LHCN-M2 (cell line): Measurements from ENCODE around the gene ULK4. TPM values are rescaled to one million over a fixed set of nuclear protein-coding genes. Genes with fewer than 3 reads are reported as not detected.
"Not testable (repeated sequence)": the region's sequence is repeated elsewhere in the genome, so short reads cannot be mapped to it uniquely, and the experiment has no call there.

Experiments used
- DNase-seq: peaks from one replicate; pipeline ENCODE4 v3.0.0-alpha.2; 2012; ENCODE audit warnings: low read depth
- total RNA-seq: library from RNA; depleted of rRNA; stranded (reverse); fragments of >200 nt; gene quantifications from 2 replicates; pipeline ENCODE4 v1.2.3, GENCODE V29; 2014

Gene ULK4
- total RNA-seq, 1 experiment from 2014 or later: 7.0 TPM

DNA sequence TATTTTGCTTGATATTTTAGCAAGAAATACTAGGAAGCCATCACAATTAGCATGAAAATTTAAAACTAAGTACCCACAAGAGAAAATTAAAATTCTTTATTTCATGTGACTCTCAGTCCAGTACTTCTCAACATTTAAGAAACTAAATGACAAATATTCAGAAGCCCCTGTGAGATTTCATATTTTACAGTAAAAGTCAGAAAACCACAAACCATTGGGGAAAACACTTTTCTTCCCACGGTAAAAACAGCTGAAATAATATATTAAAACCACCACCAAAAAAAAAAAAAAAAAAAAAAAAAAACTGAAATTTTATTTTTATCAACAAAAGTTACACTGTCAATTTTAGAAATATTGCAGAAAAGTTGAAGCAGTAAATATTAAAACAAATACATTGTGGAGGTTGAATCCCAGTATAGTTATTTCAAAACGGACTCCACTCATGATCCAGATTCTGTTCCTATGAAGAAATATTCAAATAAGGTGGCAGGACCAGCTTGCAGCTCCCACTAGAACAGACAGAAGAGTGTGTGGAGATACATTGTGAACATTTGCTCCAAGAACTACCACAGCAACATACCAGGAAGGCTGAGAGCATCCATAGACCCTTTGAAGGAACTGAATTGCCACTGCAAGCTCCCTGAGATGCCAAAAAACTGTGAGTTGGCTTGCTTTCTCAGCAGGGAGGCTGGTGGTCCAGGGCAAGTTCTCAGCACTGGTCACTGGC is 454.4 kb downstream of the ULK4 start:
- DNase-seq: peak; percentile 80

DNA sequence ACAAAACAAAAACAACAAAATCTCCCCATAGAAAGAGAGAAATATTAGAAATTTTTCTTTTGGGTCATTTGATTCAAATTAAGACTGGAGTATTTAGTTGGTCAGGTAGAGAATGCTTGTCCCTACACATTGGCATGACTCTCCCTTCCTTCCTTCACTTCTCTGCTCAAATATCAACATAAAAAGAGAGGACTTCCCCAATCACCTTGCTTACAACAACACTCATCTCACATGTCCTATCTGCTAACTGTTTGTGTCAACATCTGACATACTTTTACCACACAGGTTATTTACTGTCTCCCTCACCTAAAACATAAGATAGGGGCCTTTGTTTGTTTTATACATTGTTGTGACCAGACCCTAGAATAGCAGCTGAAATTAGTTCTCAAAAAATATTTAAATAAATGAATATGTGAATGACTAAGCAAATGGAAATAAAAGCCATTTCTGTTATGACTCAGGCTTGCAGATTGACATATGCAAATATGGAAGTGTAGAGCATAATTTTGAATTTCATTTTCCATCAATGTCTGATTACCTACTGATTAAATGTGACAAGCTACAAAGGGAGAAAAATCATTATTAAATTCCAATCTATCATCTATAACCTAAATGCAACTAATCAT is 457.8 kb downstream of the ULK4 start:
- no peak for DNase-seq

DNA sequence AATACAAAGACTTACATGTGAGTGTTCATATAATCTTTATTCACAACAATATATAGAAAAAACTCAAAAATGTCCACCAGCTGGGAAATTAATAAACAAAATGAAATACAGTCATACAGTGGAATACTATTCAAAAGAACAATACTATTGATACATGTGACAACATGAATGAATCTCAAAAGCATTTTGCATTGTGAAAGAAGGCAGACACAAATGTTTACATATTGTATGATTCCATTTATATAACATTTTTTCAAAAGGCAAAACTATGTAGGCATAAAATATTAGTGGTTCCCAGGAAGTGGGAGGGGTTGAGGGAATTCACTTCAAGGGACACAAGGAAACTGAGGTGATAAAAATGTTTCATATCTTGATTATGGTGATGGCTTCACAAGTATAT is 459.4 kb downstream of the ULK4 start:
- no peak for DNase-seq

DNA sequence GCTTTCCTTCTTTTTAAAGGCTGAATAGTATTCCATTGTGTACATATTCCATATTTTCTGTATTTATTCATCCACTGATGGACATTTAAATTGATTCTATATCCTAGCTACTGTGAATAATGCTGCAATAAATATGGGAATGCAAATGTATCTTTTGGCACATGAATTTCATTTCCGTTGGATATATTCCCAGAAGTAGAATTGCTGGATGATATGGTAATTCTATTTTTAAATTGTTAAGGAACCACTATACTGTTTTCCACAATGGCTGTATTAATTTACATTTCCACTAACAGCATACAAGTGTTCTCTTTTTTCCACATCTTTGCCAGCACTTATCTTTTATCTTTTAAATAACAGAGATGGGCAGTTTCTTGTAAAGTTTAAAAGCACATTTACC is 459.9 kb downstream of the ULK4 start:
- no peak for DNase-seq

DNA sequence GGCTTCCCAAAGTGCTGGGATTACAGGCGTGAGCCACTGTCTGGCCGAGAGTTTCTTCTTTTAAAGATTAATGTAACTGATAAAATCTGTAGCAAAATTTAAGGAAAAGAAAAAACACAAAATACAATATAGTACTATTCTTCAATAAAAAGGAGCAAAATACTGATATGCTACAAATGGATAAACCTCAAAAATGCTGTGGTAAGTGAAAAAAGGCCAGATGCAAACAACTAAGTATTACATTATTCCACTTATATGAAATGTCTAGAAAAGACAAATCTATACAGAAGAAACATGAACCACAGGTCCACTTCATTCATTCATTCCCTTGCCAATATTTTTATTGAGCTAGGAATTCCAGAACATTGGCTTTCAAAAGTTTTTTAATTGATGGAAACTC is 463.1 kb downstream of the ULK4 start:
- no peak for DNase-seq

DNA sequence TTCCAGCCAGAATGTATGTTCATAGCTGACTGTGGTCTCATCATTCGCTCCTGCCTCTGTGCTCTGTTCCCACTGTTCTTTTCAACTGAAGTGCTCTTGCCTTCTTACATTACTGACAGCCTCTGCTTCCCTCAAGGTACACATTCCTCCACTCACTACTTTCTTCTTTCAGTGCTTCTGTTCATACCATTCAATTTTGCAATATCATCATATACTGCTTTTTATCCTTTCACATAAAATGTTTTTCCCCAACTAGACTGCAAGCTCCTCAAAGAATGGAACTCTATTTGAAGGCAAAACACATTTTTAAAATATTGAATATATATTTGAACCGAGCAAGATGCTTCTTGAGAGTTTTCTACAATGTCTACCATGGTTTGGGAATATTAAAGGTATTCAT is 471.5 kb downstream of the ULK4 start:
- no peak for DNase-seq

DNA sequence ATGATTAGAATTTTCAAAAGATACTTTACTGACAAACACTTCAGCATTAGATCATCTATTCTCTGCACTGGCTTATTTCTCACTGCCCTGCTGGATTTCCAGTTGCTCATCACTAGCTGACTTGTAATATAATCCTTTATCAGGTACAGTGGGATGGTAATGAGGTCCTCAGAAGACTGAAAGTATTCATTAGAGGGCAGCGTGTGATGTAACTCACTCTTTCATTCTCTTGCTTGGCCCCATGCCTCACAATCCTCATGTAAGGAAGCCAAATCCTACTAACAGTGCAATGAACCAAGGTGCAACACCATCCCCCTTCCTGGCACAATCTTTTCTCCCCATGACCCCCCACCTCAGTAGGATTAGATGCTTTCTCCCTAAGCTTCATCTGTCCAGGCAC is 472.7 kb downstream of the ULK4 start:
- no peak for DNase-seq

DNA sequence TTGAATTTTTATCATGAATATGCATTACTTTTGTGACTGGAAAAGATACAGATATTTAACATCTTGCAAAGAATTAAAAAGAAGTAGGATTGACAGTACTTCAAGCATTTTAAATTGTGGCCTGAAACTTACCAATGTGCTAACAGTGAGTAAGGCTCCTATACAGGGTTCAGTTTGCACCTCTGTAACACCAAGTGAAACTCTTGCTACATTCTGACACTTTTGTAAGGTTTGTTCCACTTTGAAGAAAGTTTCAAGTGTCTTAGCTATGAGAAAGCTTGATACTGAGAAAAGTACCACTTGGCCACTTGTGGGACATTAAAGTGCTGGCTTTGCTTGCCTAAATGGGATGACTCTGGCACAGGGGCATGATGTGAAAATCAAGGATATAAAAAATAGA is 473.4 kb downstream of the ULK4 start:
- DNase-seq: no peak

DNA sequence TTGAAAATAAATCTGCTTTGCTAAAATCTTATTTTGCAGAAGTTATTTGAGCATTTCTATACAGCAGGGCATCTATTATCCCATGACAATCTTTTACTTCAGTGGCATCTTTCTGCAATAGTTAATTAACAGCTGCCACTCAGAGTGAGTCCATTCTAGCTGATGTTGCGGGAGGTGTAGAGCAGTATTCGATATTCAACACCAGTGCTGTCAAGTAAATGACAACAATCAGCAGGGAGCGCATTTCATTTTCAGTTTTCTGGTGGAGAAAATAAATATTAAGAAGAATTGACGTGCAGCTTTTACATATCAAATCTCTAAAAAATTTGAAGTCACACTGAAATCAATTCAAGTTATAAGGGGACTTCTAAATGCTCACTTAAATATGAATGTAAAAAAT is 476.4 kb downstream of the ULK4 start:
- no peak for DNase-seq

DNA sequence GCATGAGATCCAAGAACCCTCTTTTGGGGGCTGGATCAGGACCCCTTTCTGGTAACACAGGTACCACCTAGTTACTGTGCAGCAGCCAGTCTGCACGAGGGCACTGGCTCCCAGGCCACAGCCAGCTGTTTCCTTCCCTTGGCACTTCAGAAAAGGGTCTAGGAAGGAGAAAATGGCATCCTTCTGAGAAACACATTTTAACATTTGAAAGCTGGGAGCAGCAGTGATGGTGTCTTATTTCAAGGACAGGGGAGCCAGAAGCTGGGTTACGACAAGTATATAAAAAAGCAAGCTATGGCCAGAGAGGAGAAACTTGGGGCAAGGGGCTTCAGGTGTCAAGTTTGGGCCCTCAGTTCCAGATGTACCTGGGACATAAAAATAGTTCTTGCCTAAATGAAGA is 479.8 kb downstream of the ULK4 start:
- no peak for DNase-seq

DNA sequence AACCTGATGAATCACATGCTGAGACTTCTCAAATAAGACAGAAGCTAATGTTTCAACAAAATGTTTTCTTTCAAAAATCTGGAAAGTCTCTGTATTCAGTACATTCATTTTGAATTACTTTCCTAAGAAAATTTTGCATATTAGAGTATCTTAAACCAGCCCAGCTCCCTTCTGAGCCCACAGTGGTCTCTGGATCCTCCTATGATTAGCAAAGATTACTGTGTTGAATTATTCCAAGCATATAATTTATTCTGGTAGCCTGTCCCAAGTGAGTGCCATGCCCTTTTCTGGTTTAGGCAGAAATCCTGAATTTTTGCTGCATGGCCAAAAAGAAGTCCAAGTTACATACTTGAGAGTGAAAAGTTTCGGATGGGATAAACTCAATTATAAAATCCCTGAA is 483.6 kb downstream of the ULK4 start:
- no peak for DNase-seq

DNA sequence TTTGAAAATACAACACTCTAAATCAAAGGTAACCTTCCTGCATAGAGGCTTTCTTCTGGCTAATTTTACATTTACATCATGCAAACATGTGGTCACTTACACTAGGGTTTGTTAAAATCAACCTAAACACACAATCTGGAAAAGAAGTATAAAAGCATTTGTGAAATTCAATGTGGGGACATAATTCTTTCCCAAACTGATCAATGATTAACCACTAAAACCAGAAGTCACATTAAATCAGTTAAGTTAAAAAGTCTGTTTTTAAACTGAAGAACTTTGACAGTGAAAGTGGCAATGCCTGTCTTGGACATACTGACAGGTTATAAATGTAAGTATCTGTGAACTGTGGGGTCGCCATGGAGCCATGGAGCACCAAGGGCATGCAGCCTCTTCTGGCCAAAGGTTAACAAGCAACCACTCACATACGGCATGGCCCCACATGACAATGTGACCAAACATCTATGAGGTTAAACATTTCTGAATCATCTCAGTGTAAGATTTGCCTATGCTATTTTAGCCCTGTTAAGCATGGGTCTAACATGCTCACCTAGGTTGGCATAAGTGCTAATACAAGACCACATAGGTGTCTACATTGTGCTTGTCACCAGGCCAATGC is 484.4 kb downstream of the ULK4 start:
- no peak for DNase-seq

DNA sequence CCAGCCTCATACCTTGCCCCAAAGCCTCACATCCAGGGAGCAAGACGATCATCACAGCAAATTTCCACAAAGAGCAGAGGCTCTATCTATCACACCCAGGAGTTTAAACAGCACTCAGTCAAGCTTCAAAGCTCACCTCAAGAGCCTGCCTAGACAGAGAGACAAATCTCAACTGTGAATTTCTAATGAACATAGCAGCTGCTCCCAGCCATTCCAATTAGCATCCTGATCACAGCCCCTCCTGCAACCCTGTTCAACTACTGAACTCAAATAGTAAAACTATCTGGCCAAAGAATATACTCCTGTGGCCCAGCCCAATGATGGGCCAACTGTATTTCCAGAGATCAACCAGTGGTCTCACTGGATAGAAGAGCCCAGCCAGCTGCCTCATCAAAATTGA is 492.8 kb downstream of the ULK4 start:
- DNase-seq: no peak

DNA sequence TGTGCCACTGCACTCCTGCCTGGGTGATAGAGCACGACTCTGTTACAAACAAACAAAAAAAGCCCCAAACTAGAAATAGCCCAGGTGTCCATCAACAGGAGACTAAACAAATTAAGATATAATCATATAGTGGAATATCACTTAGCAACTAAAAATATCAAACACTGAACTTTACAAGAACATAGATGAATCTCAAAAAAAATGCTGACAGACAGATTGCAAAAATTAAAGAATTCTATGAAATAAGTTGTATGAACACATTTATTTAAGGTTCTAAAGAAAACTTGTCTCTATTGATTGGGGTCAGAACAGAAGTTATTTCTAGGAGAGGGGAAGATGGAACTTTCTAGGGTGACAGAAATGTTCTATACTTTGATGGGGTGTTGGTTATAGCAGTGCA is 494.4 kb downstream of the ULK4 start:
- no peak for DNase-seq

DNA sequence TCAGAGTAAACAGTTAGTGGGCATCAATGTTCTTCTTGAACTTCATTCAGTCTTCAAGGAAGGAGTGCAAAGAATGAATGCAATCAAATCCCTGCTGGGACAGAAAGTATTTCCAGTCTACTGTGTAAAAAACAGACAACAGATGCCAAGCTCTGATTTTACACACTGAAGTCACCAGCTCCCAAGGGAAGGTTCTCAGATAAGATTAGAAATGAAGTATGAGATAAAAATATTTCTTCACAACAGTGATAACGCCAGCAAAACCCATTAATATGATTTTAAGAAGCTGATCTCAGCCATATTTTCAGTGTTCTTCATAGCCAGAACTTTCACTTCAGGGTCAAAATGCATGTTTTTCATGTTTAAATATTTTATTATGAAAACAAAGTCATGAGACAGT is 497.0 kb downstream of the ULK4 start:
- no peak for DNase-seq

DNA sequence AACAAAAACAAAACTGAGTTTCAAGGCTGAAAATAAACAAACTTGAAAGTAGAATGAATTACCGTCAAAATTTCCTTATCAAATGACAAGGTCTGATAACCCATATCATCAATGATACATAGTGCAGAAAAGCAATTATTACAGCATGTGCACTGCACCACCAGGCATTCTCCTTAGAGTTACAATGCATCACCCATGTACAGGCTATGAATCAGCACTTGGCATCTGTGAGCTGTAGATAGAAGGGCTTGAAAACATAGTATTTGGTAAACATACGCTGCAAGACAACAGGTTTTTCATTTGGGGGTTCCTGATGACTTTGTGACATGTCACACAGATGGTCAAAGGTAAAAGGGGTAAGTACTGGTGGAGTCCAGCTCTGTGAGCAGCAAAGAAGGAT is 497.5 kb downstream of the ULK4 start:
- peak; percentile 18 for DNase-seq

DNA sequence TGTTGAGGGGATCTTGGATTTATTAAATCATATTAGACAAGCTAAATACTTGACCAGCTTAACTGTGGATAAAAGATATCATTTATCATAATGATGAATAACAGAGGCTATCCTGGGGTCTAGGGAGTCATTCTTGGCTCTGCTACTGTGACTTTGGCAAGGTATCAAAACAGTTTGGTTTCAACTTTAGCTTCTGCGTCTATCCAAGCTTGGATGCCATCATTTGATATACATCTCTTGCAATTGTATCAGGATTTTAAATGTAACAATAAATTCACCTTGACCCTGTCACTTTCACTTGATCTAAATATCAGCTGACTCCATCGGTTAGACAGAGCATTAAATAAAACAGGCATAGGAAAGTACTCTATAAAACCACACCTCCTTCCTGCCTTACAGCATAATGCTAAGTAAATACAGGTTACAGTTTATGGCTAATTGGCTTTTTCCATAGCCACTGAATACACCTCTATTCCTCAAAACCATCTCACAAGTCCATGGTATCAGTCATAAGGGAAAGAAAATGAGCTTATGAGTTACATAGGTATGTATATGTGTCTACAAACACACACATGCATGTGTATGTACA is 499.7 kb downstream of the ULK4 start:
- DNase-seq: no peak

DNA sequence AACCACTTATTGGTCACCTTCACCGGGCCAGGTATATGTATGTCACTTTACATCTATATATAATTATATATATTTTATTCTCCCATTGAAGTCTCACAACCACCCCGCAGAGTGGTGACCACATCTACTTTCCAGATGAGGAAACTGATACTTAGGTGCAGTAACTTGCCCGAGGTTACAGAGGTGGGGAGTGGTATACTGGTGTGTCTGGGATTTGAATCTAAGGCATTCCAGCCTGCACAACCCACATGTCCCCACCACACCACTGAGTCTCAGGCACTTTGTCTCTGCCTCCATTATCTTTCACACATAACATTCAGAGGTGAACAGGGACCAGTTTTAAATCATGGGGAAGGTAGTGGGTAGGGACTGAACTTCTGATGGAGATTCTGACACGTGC is 501.2 kb downstream of the ULK4 start:
- DNase-seq: no peak

DNA sequence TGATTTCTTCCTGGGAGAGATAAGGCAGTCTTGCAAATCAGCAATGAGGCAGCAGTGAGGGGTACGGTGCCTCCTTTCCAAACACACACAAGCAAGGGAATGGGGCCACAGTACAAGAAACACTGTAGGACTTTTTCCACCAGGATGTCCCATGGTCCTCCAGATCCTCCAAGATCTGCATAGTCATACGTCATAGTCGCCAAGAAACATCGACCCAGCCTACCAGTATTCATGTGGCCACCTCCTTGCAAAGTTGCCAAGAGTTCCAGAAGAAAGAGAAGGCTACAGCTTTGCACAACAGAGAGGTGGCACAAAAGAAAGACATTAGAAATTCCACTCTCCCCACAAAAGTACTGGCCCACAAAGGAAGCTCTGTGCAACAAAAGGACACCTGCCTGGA is 504.7 kb downstream of the ULK4 start:
- no peak for DNase-seq

DNA sequence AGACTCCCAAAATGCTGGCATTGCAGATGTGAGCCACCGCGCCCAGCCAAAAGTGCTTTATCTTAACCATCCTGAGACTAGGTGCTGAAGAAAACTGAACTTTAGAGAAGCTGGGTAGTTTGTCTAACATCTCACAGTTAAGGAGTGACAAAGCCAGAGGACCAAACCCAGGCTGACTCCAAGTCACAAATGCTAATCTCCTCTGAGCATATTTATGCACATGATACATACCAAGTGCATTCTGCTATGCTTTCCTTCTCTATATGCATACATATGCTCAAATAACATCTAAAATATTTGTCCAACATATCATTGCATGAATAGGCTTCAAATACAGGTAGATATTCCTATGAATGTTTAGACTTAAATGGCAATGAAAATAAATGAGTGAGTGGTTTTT is 505.7 kb downstream of the ULK4 start:
- DNase-seq: no peak

DNA sequence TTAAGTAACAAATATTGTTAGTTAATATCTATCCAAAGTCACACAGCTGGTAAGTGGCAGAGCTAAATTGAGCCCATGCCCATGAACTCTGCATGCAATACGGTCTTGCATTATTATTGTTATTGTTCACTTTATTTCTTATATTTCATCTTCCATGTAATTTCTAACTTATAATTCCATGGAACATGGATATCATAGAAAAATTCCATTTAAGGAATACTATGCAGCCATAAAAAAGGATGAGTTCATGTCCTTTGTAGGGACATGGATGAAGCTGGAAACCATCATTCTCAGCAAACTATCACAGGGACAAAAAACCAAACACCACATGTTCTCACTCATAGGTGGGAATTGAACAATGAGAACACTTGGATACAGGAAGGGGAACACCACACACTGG is 508.3 kb downstream of the ULK4 start:
- DNase-seq: not testable (repeated sequence)

DNA sequence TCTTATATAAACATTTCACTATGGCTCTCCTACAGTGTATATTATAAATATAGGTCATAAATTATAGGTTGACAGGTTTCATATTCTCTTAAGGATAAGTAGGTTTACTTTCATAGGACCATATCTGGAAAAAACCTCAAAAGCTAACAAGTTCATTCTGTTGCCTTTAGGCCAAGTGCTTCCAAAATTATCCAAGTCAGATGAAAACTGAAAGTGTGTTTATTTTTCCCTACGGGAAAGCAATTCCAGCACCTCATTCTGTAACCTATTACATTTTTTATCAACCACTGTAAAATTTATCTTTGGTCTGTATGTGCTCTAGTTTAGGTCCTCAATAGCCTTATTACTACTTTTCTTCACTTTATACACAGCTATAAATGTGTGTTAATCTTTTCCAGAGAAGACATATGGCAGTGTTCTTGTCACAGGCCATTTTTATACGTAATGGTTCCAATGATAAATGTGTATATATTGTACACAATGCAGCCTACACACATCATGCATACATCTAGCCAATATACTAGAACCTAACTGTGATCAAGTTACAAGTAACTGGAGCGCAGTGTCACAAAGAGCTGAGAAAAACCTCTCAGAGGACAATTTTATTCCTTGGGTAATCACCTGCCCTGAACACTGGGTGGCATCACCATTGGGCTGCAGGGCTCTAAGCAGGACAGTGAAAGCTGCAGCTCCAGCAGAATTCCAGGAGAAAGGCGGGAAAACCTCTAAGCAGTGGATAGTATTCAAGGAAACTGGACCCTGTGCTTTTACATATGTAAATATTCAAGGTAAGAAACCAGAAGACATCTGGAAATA is 511.3 kb downstream of the ULK4 start:
- DNase-seq: peak; percentile 4
